Stimulated activated CD8-positive, alpha-beta memory T cell treated with anti-CD3 and anti-CD28 coated beads, Interleukin-4, amount 100 ng/mL, for 24 hours (primary cell): Measurements from ENCODE around the gene PKN2.

ENCODE experiments used
- DNase-seq: peaks from one replicate; pipeline ENCODE4 v3.0.0-alpha.2; 2020; ENCODE audit warnings: low read depth

PKN2 gene

GRCh38 chr1:88683541-88684481 is at the start of gene PKN2:
Gene PKN2 (plus strand): TSS chr1:88684273. CDS start chr1:88684581, 308 bp downstream.
- peak; percentile 95 for DNase-seq

GRCh38 chr1:88634538-88634937 is 49.5 kb upstream of the PKN2 start:
- no peak for DNase-seq

- DNase-seq: no peak
Observed at GRCh38 chr1:88640060-88640459, 44.0 kb upstream of the PKN2 start.

- DNase-seq: no peak
Observed at GRCh38 chr1:88645886-88646285, 38.2 kb upstream of the PKN2 start.

- DNase-seq: no peak
Observed at GRCh38 chr1:88646476-88647248, 37.4 kb upstream of the PKN2 start.

GRCh38 chr1:88647249-88647645 is 36.8 kb upstream of the PKN2 start:
- no peak for DNase-seq

GRCh38 chr1:88647749-88648415 is 36.2 kb upstream of the PKN2 start:
- no peak for DNase-seq

GRCh38 chr1:88648706-88649105 is 35.4 kb upstream of the PKN2 start:
- DNase-seq: no peak

- DNase-seq: no peak
Observed at GRCh38 chr1:88649932-88650331, 34.1 kb upstream of the PKN2 start.

GRCh38 chr1:88650676-88651418 is 33.2 kb upstream of the PKN2 start:
- no peak for DNase-seq

- DNase-seq: no peak
Observed at GRCh38 chr1:88655140-88655539, 28.9 kb upstream of the PKN2 start.

GRCh38 chr1:88655685-88656299 is 28.3 kb upstream of the PKN2 start:
- DNase-seq: no peak

- no peak for DNase-seq
Observed at GRCh38 chr1:88658419-88658818, 25.7 kb upstream of the PKN2 start.

- DNase-seq: no peak
Observed at GRCh38 chr1:88659552-88659951, 24.5 kb upstream of the PKN2 start.

GRCh38 chr1:88661188-88661587 is 22.9 kb upstream of the PKN2 start:
- DNase-seq: no peak

- DNase-seq: no peak
Observed at GRCh38 chr1:88661951-88662699, 21.9 kb upstream of the PKN2 start.

- no peak for DNase-seq
Observed at GRCh38 chr1:88662723-88663122, 21.4 kb upstream of the PKN2 start.

- no peak for DNase-seq
Observed at GRCh38 chr1:88668405-88668804, 15.7 kb upstream of the PKN2 start.

- no peak for DNase-seq
Observed at GRCh38 chr1:88670462-88670861, 13.6 kb upstream of the PKN2 start.

GRCh38 chr1:88673446-88673845 is 10.6 kb upstream of the PKN2 start:
- no peak for DNase-seq

- no peak for DNase-seq
Observed at GRCh38 chr1:88678405-88678804, 5.7 kb upstream of the PKN2 start.
